HepG2 (cell line): ENCODE measurements around the gene CTU1.

Experiments used
- RXRA ChIP-seq: sonication (generic); formaldehyde crosslinking; IDR thresholded peaks from 2 replicates; pipeline ENCODE4 v1.5.1; 2020; ENCODE audit warnings: missing genetic modification reagents
- ZNF792 ChIP-seq: IDR thresholded peaks from 2 replicates; pipeline ENCODE4 v1.6.1; 2016

DNA sequence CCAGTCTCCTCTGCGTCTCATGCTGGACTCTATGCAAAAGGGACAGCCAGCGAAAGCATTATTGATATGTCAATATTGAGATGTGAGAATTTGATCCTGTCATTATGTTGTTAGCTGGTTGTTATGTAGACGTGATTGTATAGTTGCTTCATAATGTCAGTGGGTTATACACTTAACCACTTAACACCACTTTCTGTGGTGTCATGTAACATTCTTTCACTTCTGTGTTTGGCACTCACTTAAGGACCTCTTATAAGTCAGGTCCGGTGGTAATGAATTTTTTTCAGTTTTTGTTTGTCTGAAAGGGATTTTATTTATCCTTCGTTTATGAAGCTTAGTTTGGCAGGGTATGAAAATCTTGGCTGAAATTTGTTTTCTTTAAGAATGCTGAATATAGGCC, 26.8 kb upstream of the CTU1 start:
- TF ChIP-seq RXRA (CRISPR knock-in tag) (no peak), ZNF792 (no peak)
